Measurements from ENCODE around the gene RHOH.

DNA sequence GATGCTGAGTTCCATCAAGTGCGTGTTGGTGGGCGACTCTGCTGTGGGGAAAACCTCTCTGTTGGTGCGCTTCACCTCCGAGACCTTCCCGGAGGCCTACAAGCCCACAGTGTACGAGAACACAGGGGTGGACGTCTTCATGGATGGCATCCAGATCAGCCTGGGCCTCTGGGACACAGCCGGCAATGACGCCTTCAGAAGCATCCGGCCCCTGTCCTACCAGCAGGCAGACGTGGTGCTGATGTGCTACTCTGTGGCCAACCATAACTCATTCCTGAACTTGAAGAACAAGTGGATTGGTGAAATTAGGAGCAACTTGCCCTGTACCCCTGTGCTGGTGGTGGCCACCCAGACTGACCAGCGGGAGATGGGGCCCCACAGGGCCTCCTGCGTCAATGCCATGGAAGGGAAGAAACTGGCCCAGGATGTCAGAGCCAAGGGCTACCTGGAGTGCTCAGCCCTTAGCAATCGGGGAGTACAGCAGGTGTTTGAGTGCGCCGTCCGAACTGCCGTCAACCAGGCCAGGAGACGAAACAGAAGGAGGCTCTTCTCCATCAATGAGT lies 46.6 kb downstream of the RHOH start:
- TF ChIP-seq, protein P1, sequence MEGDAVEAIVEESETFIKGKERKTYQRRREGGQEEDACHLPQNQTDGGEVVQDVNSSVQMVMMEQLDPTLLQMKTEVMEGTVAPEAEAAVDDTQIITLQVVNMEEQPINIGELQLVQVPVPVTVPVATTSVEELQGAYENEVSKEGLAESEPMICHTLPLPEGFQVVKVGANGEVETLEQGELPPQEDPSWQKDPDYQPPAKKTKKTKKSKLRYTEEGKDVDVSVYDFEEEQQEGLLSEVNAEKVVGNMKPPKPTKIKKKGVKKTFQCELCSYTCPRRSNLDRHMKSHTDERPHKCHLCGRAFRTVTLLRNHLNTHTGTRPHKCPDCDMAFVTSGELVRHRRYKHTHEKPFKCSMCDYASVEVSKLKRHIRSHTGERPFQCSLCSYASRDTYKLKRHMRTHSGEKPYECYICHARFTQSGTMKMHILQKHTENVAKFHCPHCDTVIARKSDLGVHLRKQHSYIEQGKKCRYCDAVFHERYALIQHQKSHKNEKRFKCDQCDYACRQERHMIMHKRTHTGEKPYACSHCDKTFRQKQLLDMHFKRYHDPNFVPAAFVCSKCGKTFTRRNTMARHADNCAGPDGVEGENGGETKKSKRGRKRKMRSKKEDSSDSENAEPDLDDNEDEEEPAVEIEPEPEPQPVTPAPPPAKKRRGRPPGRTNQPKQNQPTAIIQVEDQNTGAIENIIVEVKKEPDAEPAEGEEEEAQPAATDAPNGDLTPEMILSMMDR (IDR thresholded peaks at IDR 0.05), result no peak
- TF ChIP-seq POLR2AphosphoS5 (IDR thresholded peaks at IDR 0.05), result no peak
